SK-N-SH treated with all-trans-retinoic acid at 6 μM for 48 hours (cell line): ENCODE data around the gene ARHGAP15.

Source experiments
- ATAC-seq: fragments of 200-7000 bp; cut with Tn5 transposase; 3 replicates; pipeline ENCODE4 v1.9.1; 2020; ENCODE audit warnings: mild to moderate bottlenecking, moderate library complexity
- ARNTL ChIP-seq: fragments of 450-650 bp; formaldehyde crosslinking; IDR thresholded peaks from 2 replicates; pipeline ENCODE4 v1.5.0; 2020; ENCODE audit warnings: low read depth, mild to moderate bottlenecking, moderate library complexity, borderline replicate concordance
- BACH2 ChIP-seq: fragments of 250-450 bp; sonication (Bioruptor Pico); IDR thresholded peaks from 2 replicates; pipeline ENCODE4 v1.9.0; 2021; ENCODE audit warnings: mild to moderate bottlenecking, borderline replicate concordance
- CREB5 ChIP-seq: fragments of 250-450 bp; sonication (Bioruptor Pico); IDR thresholded peaks from 2 replicates; pipeline ENCODE4 v1.5.1; 2020; ENCODE audit warnings: low read depth, mild to moderate bottlenecking, moderate library complexity
- CSDC2 ChIP-seq: fragments of 250-450 bp; sonication (Bioruptor Pico); IDR thresholded peaks from 2 replicates; pipeline ENCODE4 v1.5.0; 2020; ENCODE audit warnings: mild to moderate bottlenecking, moderate library complexity
- ESRRG ChIP-seq: fragments of 250-450 bp; sonication (Bioruptor Pico); IDR thresholded peaks from 2 replicates; pipeline ENCODE4 v1.6.1; 2021; ENCODE audit warnings: mild to moderate bottlenecking
- GLIS3 ChIP-seq: fragments of 250-450 bp; sonication (Bioruptor Pico); IDR thresholded peaks from 2 replicates; pipeline ENCODE4 v1.5.0; 2020; ENCODE audit warnings: mild to moderate bottlenecking, moderate library complexity
- ISL1 ChIP-seq: fragments of 250-450 bp; sonication (Bioruptor Pico); IDR thresholded peaks from 2 replicates; pipeline ENCODE4 v2.1.2; 2022; ENCODE audit warnings: mild to moderate bottlenecking, moderate library complexity
- OSR1 ChIP-seq: fragments of 250-450 bp; sonication (Bioruptor Pico); IDR thresholded peaks from 2 replicates; pipeline ENCODE4 v1.8.0; 2022; ENCODE audit warnings: moderate library complexity, mild to moderate bottlenecking, inconsistent platforms
- PATZ1 ChIP-seq: fragments of 250-450 bp; sonication (Bioruptor Pico); IDR thresholded peaks from 2 replicates; pipeline ENCODE4 v1.8.0; 2020; ENCODE audit warnings: mild to moderate bottlenecking, moderate library complexity, borderline replicate concordance
- POU6F1 ChIP-seq: fragments of 250-450 bp; sonication (Bioruptor Pico); IDR thresholded peaks from 2 replicates; pipeline ENCODE4 v1.8.0; 2021; ENCODE audit warnings: low read depth, mild to moderate bottlenecking, moderate library complexity, borderline replicate concordance
- PPARA ChIP-seq: fragments of 250-450 bp; sonication (Bioruptor Pico); IDR thresholded peaks from 2 replicates; pipeline ENCODE4 v1.5.0; 2020; ENCODE audit warnings: mild to moderate bottlenecking, borderline replicate concordance
- RARB ChIP-seq: fragments of 250-450 bp; sonication (Bioruptor Pico); IDR thresholded peaks from 2 replicates; pipeline ENCODE4 v1.8.0; 2021; ENCODE audit warnings: mild to moderate bottlenecking, moderate library complexity
- TCF4 ChIP-seq: fragments of 250-450 bp; sonication (Bioruptor Pico); IDR thresholded peaks from 2 replicates; pipeline ENCODE4 v1.8.0; 2021; ENCODE audit warnings: mild to moderate bottlenecking, moderate library complexity, borderline replicate concordance
- TOX ChIP-seq: fragments of 250-450 bp; sonication (Bioruptor Pico); IDR thresholded peaks from 2 replicates; pipeline ENCODE4 v1.8.0; 2021; ENCODE audit warnings: mild to moderate bottlenecking, moderate library complexity, borderline replicate concordance
- TSHZ2 ChIP-seq: fragments of 250-450 bp; sonication (Bioruptor Pico); IDR thresholded peaks from 2 replicates; pipeline ENCODE4 v1.5.0; 2020; ENCODE audit warnings: mild to moderate bottlenecking, moderate library complexity
- ZC3H10 ChIP-seq: fragments of 250-450 bp; sonication (Bioruptor Pico); IDR thresholded peaks from 2 replicates; pipeline ENCODE4 v1.5.1; 2021; ENCODE audit warnings: mild to moderate bottlenecking, moderate library complexity
- ZFP3 ChIP-seq: fragments of 250-450 bp; sonication (Bioruptor Pico); IDR thresholded peaks from 2 replicates; pipeline ENCODE4 v1.5.0; 2020; ENCODE audit warnings: mild to moderate bottlenecking, moderate library complexity
- ZFP30 ChIP-seq: fragments of 450-650 bp; formaldehyde crosslinking; IDR thresholded peaks from 2 replicates; pipeline ENCODE4 v1.5.0; 2022; ENCODE audit warnings: mild to moderate bottlenecking, moderate library complexity
- ZNF565 ChIP-seq: fragments of 450-650 bp; formaldehyde crosslinking; conservative IDR thresholded peaks from 2 replicates; pipeline ENCODE4 v1.5.0; 2020; ENCODE audit warnings: low read depth, mild to moderate bottlenecking, moderate library complexity
- ZNF70 ChIP-seq: fragments of 450-650 bp; formaldehyde crosslinking; IDR thresholded peaks from 2 replicates; pipeline ENCODE4 v1.5.0; 2020; ENCODE audit warnings: mild to moderate bottlenecking, moderate library complexity
- ZNF8 ChIP-seq: fragments of 450-650 bp; formaldehyde crosslinking; IDR thresholded peaks from 2 replicates; pipeline ENCODE4 v1.5.0; 2020; ENCODE audit warnings: mild to moderate bottlenecking, moderate library complexity

ARHGAP15 gene

GRCh38 chr2:143297182-143297581, 168.0 kb downstream of the ARHGAP15 start:
- ATAC-seq: no peak
- TF ChIP-seq RARB (CRISPR knock-in tag): no peak
- TF ChIP-seq ZNF8 (CRISPR knock-in tag): no peak
- no peak for TF ChIP-seq CREB5
- no peak for TF ChIP-seq PATZ1 (CRISPR knock-in tag)
- no peak for TF ChIP-seq ZC3H10 (CRISPR knock-in tag)
- TF ChIP-seq ZNF565: no peak
- no peak for TF ChIP-seq ESRRG (CRISPR knock-in tag)
- TF ChIP-seq ZNF70 (CRISPR knock-in tag): no peak
- no peak for TF ChIP-seq CSDC2 (CRISPR knock-in tag)
- no peak for TF ChIP-seq TOX (CRISPR knock-in tag)
- TF ChIP-seq PPARA (CRISPR knock-in tag): no peak
- TF ChIP-seq BACH2: no peak
- TF ChIP-seq, all 23 proteins: peak for 0

GRCh38 chr2:143300536-143300935, 171.3 kb downstream of the ARHGAP15 start:
- ATAC-seq: no peak
- no peak for TF ChIP-seq TOX (CRISPR knock-in tag)
- TF ChIP-seq POU6F1 (CRISPR knock-in tag): no peak
- no peak for TF ChIP-seq TCF4 (CRISPR knock-in tag)
- no peak for TF ChIP-seq RARB (CRISPR knock-in tag)
- TF ChIP-seq PATZ1 (CRISPR knock-in tag): no peak
- no peak for TF ChIP-seq CREB5
- no peak for TF ChIP-seq GLIS3 (CRISPR knock-in tag)
- TF ChIP-seq ZFP3 (CRISPR knock-in tag): no peak
- no peak for TF ChIP-seq ESRRG (CRISPR knock-in tag)
- TF ChIP-seq TSHZ2 (CRISPR knock-in tag): no peak
- TF ChIP-seq ISL1 (CRISPR knock-in tag): no peak
- no peak for TF ChIP-seq BACH2
- TF ChIP-seq ARNTL: no peak
- TF ChIP-seq OSR1 (CRISPR knock-in tag): no peak
- no peak for TF ChIP-seq CSDC2 (CRISPR knock-in tag)
- TF ChIP-seq ZC3H10 (CRISPR knock-in tag): no peak
- TF ChIP-seq ZFP30 (CRISPR knock-in tag): no peak
- TF ChIP-seq ZNF70 (CRISPR knock-in tag): no peak
- TF ChIP-seq, all 23 proteins: peak for 0
